ENCODE results near the gene SYT12. TPM values are rescaled to one million over a fixed set of nuclear protein-coding genes. Genes with fewer than 3 reads are reported as not detected.

The SYT12 gene
- total RNA-seq, 1 experiment from 2014 or later, result 4.3 TPM

DNA sequence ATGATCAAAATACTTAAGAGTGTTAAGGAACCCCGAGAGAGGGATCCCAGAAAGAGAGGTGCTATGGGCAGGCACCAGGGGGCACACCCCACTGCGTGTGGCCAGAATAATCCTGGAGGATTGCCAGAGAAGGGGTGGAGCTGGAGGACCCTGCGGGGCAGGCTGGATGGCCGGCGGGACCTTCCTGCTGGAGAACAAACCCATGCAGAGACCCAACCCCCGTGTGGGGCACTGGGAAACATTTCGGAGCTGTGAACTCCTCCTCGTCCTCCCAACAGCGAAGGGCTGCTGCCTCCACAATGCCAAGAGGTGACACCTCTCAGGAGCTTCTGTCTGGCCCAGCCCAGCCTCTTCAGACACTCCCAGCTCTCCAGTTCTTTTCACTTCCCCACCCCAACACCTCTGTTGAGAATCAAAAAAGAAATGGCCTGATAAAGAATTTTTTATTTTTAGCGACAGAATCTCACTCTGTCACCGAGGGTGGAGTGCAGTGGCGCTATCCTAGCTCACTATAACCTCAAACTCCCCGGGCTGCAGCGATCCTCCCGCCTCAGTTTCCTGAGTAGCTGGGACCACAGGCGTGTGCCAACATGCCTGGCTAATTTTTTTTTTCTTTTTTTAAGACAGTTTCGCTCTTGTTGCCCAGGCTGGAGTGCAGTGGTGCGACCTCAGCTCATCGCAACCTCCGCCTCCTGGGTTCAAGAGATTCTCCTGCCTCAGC, 59.3 kb downstream of the SYT12 start:
- no TSS peak for BruUV-seq (replicated peaks)
- Histone ChIP-seq H3K4me1 (ENCODE audit: control insufficient read depth in 1 of 2, insufficient read depth in 2 of 2, low read length in 2 of 2) (peaks cover 25 to 39% of the 10 kb centered on the region in 2 experiments), H3K4me3 (replicated peaks in 1 of 2; ENCODE audit: low read depth in 1 of 2, low read length in 2 of 2) (peak overlapping the region in 1 of 2 experiments; percentile 24; a peak in 2 of 4 replicates), H3K36me3 (ENCODE audit: control insufficient read depth in 1 of 2, insufficient read depth in 2 of 2, low read length in 2 of 2) (no peaks in the 10 kb centered on the region), H4K20me1 (ENCODE audit: insufficient read depth) (no peaks in the 10 kb centered on the region), H3K9me2 (ENCODE audit: insufficient read depth) (no peaks in the 10 kb centered on the region), H2AFZ (ENCODE audit: low read depth, low read length, poor library complexity, severe bottlenecking) (peak overlapping the region; percentile 89), H3K9ac (ENCODE audit: low read length) (peak overlapping the region; percentile 21; the same call in 1 of the 2 replicates), H3K27ac (ENCODE audit: low read depth, low read length) (no peak overlapping the region), H3K4me2 (ENCODE audit: low read length) (peak overlapping the region; percentile 60), H3K27me3 (ENCODE audit: insufficient read depth, low read length) (no peaks in the 10 kb centered on the region), H3K79me2 (ENCODE audit: insufficient read depth, low read length) (no peaks in the 10 kb centered on the region), H3K9me3 (ENCODE audit: control insufficient read depth in 1 of 2, insufficient read depth in 1 of 2, low read depth in 1 of 2, low read length in 2 of 2) (no peaks in the 10 kb centered on the region)
- ChIA-PET RAD21 (ENCODE audit: low non-redundant PET in 1 of 2, low total read pairs in 2 of 2, uncharacterized antibody in 2 of 2, unreplicated experiment in 2 of 2) (interaction anchor here in 1 of 2 experiments (1.0 kb wide), 1 partner anchor 235 kb away, joined by 5 read pairs; no protein-coding TSS in a partner anchor), CTCF (interaction anchor here (2.0 to 3.1 kb wide), 2 partner anchors 235 to 300 kb away, joined by 9 to 22 read pairs; no protein-coding TSS in a partner anchor), POLR2A (interaction anchor here (1.2 kb wide), 1 partner anchor 12 kb away, joined by 3 read pairs; no protein-coding TSS in a partner anchor)
- ATAC-seq (peak; percentile 16), DNase-seq (ENCODE audit: low read depth, low spot score) (no peak)
- intact Hi-C loops (cut with micrococcal nuclease), result no loop called here
- TF ChIP-seq EZH2 (IDR thresholded peaks at IDR 0.05) (no peak), EZH2phosphoT487 (IDR thresholded peaks at IDR 0.05; ENCODE audit: borderline replicate concordance) (no peak), ELF1 (IDR thresholded peaks at IDR 0.05; ENCODE audit: borderline replicate concordance, low read depth) (no peak), CBX3 (IDR thresholded peaks at IDR 0.05; ENCODE audit: low read depth) (no peak), RAD21 (IDR thresholded peaks at IDR 0.05; ENCODE audit: low read depth) (peak; percentile 20; the same call in 1 of the 2 replicates), SP1 (IDR thresholded peaks at IDR 0.05; ENCODE audit: low read depth) (no peak), ZNF274 (IDR thresholded peaks at IDR 0.05; ENCODE audit: low read depth, low read length) (no peak), POLR2A (IDR thresholded peaks at IDR 0.05; ENCODE audit: borderline replicate concordance, extremely low read depth, insufficient read depth, insufficient read length) (no peak), POLR2AphosphoS5 (IDR thresholded peaks at IDR 0.05; ENCODE audit: low read depth, low read length) (no peak)
- TF ChIP-seq, protein P1, sequence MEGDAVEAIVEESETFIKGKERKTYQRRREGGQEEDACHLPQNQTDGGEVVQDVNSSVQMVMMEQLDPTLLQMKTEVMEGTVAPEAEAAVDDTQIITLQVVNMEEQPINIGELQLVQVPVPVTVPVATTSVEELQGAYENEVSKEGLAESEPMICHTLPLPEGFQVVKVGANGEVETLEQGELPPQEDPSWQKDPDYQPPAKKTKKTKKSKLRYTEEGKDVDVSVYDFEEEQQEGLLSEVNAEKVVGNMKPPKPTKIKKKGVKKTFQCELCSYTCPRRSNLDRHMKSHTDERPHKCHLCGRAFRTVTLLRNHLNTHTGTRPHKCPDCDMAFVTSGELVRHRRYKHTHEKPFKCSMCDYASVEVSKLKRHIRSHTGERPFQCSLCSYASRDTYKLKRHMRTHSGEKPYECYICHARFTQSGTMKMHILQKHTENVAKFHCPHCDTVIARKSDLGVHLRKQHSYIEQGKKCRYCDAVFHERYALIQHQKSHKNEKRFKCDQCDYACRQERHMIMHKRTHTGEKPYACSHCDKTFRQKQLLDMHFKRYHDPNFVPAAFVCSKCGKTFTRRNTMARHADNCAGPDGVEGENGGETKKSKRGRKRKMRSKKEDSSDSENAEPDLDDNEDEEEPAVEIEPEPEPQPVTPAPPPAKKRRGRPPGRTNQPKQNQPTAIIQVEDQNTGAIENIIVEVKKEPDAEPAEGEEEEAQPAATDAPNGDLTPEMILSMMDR (IDR thresholded peaks at IDR 0.05 in 2 of 3, conservative IDR thresholded peaks at IDR 0.05 in 1 of 3; ENCODE audit: borderline replicate concordance in 1 of 3, insufficient read depth in 1 of 3, low read depth in 2 of 3, low read length in 2 of 3), result peak in 1 of 3 experiments; percentile 20; a peak in 1 of 6 replicates
- TF ChIP-seq, protein P2, sequence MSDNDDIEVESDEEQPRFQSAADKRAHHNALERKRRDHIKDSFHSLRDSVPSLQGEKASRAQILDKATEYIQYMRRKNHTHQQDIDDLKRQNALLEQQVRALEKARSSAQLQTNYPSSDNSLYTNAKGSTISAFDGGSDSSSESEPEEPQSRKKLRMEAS (IDR thresholded peaks at IDR 0.05), result no peak
